Stimulated activated memory B cell treated with anti-CD40 and anti-IgM and Interleukin-4, amounts not matched to agents 10 μg/mL and 1 μg/mL and 100 μg/mL, for 72 hours (primary cell): ENCODE data around the gene DOCK10.
A peak's percentile ranks its signal among the peaks of the same experiment; 100 is the strongest.
"Not testable (repeated sequence)": the region's sequence is repeated elsewhere in the genome, so short reads cannot be mapped to it uniquely, and the experiment has no call there.

ENCODE experiments used
- ATAC-seq: fragments of 150-1000 bp; cut with Tn5 transposase; 2 replicates; pipeline ENCODE4 v1.10.0; 2021
- H3K27ac Mint-ChIP-seq: one replicate; pipeline ENCODE4 v1.8.0; 2022; ENCODE audit warnings: mild to moderate bottlenecking, mixed read lengths
- H3K27me3 Mint-ChIP-seq: one replicate; pipeline ENCODE4 v1.8.0; 2022; ENCODE audit warnings: mixed read lengths
- H3K36me3 Mint-ChIP-seq: one replicate; pipeline ENCODE4 v1.8.0; 2022; ENCODE audit warnings: mixed read lengths
- H3K4me1 Mint-ChIP-seq: one replicate; pipeline ENCODE4 v1.8.0; 2022; ENCODE audit warnings: mixed read lengths
- H3K4me3 Mint-ChIP-seq: one replicate; pipeline ENCODE4 v1.8.0; 2022; ENCODE audit warnings: mild to moderate bottlenecking, moderate library complexity, mixed read lengths
- H3K9me3 Mint-ChIP-seq: one replicate; pipeline ENCODE4 v1.8.0; 2022; ENCODE audit warnings: mixed read lengths

Gene DOCK10

GRCh38 chr2:225064928-225065327 lies 22.7 kb upstream of the DOCK10 start:
- no peaks in the 10 kb centered on the region for H3K4me1 Mint-ChIP-seq
- H3K27ac Mint-ChIP-seq, result no peak overlapping the region
- H3K4me3 Mint-ChIP-seq, result no peak overlapping the region

GRCh38 chr2:225064362-225064761 lies 22.1 kb upstream of the DOCK10 start:
- peaks cover 15% of the 10 kb centered on the region for H3K36me3 Mint-ChIP-seq
- ATAC-seq, result no peak
- H3K27ac Mint-ChIP-seq, result no peak overlapping the region
- H3K27me3 Mint-ChIP-seq, result peaks cover 11% of the 10 kb centered on the region
- no peak overlapping the region for H3K4me3 Mint-ChIP-seq
- H3K4me1 Mint-ChIP-seq, result no peaks in the 10 kb centered on the region
- peaks cover 14% of the 10 kb centered on the region for H3K9me3 Mint-ChIP-seq

More at GRCh38 chr2:225064928-225065327, 22.7 kb upstream of the DOCK10 start:
- no peak for ATAC-seq
- Mint-ChIP-seq H3K27me3 (peaks cover 11% of the 10 kb centered on the region), H3K36me3 (peaks cover 15% of the 10 kb centered on the region), H3K9me3 (peaks cover 14% of the 10 kb centered on the region)

DNA sequence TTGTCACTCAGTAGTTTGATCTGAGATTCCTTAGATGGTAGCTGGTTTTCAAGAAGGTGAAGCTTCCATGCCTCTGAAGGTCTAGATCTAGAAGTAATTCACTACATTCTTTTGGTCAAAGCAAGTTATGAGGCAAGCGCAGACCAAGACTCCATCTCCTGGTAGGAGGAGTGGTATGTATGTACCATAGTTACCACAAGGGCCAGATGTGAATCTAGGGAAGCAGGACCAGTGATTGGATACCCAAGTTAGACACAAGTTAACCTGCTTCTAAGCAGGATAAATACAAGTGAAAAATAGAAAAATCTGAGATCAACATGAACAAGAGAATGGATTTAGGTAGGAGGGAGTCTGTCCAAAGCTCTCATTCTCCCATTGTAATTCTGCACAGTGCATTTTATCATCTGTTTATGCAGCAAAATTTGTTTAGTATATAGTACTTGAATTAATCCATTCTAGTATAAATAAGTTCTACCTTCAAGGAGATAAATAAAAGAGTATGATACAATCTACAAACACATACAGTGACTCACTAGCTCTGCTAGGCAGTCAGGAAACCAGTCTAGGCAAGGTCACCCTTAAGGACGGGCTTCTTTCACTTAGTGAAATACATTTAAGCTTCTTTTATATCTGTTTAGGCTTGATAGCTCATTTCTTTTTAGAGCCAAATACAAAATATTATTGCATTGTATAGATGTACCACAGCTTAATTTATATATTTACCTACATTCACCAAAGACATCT lies 14.2 kb upstream of the DOCK10 start:
- H3K36me3 Mint-ChIP-seq, result no peaks in the 10 kb centered on the region
- ATAC-seq, result no peak
- no peaks in the 10 kb centered on the region for H3K9me3 Mint-ChIP-seq
- no peak overlapping the region for H3K4me3 Mint-ChIP-seq
- H3K27ac Mint-ChIP-seq, result no peak overlapping the region
- no peaks in the 10 kb centered on the region for H3K27me3 Mint-ChIP-seq
- peaks cover under 1% of the 10 kb centered on the region for H3K4me1 Mint-ChIP-seq

DNA sequence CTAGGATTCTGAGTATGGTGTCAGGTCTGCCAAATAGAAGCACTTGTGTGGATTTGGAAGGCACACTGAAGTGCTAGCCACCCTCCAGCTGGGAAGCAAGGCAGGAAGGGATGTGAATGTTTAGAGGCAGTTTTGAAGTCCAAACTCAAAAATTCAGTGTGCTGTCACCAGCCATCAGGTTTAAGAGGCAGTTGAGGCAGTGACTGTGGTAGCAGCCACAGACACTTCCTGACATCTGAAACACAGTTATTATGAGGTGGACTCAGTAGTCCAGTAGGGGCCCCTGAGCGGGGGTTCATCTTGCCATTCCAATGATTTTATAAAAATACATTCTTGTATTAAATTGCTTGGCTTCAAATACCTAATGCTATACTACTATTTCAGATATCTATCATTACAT lies 13.4 kb upstream of the DOCK10 start:
- Mint-ChIP-seq H3K36me3 (no peaks in the 10 kb centered on the region), H3K4me1 (peaks cover 7% of the 10 kb centered on the region), H3K9me3 (no peaks in the 10 kb centered on the region), H3K27me3 (peaks cover 7% of the 10 kb centered on the region), H3K4me3 (no peak overlapping the region), H3K27ac (no peak overlapping the region)
- no peak for ATAC-seq

DNA sequence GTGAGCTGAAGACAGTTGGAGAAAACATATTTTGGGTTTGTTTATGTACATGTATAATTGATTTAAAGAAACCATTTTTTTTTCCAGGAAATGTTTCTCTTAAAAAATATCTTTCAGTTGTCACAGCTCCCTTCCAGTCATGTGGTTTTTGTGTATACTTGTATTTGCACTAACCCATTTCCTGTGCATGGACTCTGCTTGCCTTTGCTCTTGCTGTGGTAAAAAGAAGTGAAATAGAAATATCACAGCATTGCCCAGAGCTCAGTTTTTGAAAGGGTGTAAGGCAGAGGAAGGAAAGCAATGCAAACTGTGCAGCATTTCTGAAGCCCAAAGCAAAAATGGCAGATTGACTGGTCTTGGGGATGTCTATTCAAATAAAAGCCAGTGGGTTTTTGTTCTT lies 10.4 kb upstream of the DOCK10 start:
- ATAC-seq, result no peak
- Mint-ChIP-seq H3K4me3 (no peak overlapping the region), H3K27me3 (peaks cover 15% of the 10 kb centered on the region), H3K36me3 (no peaks in the 10 kb centered on the region), H3K9me3 (no peaks in the 10 kb centered on the region), H3K27ac (no peak overlapping the region), H3K4me1 (peaks cover 7% of the 10 kb centered on the region)

DNA sequence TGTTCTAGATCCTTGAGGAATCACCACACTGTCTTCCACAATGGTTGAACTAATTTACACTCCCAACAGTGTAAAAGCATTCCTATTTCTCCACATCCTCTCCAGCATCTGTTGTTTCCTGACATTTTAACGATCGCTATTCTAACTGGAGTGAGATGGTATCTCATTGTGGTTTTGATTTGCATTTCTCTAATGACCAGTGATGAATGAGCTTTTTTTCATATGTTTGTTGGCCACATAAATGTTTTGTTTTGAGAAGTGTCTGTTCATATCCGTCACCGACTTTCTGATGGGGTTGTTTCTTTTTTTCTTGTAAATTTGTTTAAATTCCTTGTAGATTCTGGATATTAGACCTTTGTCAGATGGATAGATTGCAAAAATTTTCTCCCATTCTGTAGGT lies 5.2 kb upstream of the DOCK10 start:
- ATAC-seq, H3K4me3 Mint-ChIP-seq, H3K9me3 Mint-ChIP-seq, H3K36me3 Mint-ChIP-seq, H3K27ac Mint-ChIP-seq: not testable (repeated sequence)
- H3K27me3 Mint-ChIP-seq, result peaks cover 22% of the 10 kb centered on the region
- peaks cover 31% of the 10 kb centered on the region for H3K4me1 Mint-ChIP-seq

DNA sequence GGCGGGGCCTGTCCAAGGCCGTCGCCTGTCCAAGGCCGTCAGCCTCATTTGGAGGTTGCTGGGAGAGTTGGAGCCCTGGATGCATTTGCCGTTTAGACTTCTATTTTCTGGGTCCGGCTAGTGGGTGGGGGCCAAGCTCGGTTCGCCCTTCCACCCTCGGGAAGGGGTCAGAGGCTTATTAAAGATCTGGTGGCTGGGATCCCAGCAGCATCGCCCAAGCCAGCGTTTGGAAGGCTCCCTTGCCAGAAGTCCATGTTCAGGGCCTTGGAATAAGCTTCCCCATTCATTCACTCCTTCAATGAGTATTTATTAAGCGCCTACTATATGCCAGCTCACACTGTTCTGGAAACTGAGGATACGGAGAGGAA lies 516 bp upstream of the DOCK10 start:
- Mint-ChIP-seq H3K4me1 (peaks cover 60% of the 10 kb centered on the region), H3K27ac (peak overlapping the region; percentile 97), H3K27me3 (peaks cover 7% of the 10 kb centered on the region), H3K9me3 (no peaks in the 10 kb centered on the region), H3K36me3 (peaks cover 24% of the 10 kb centered on the region), H3K4me3 (peak overlapping the region; percentile 85)
- no peak for ATAC-seq

GRCh38 chr2:225041207-225041850 lies 939 bp downstream of the DOCK10 start:
- H3K9me3 Mint-ChIP-seq, result no peaks in the 10 kb centered on the region
- peaks cover 74% of the 10 kb centered on the region for H3K4me1 Mint-ChIP-seq
- peak; percentile 86 for ATAC-seq
- H3K36me3 Mint-ChIP-seq, result peaks cover 29% of the 10 kb centered on the region
- no peaks in the 10 kb centered on the region for H3K27me3 Mint-ChIP-seq
- H3K27ac Mint-ChIP-seq, result peak overlapping the region; percentile 97
- peak overlapping the region; percentile 92 for H3K4me3 Mint-ChIP-seq

DNA sequence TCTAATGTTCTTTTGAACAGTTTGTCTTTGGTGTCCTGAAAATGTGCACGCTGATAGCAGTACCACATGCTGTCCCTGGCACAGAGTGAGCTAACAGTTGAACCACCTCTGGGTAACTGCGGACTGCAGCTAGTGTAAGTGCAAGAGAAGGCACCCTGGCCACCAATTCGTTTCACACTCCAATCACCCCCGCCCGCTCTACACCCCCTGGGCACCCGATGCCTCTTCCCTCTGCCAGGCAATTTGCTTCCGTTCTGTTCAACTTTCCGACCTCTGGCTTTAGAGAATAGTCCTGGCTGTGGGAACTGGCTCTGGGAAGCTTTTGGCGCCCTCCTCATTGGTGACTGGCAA lies 1.4 kb downstream of the DOCK10 start:
- Mint-ChIP-seq H3K36me3 (peaks cover 34% of the 10 kb centered on the region), H3K27ac (peak overlapping the region; percentile 97), H3K27me3 (no peaks in the 10 kb centered on the region), H3K4me3 (peak overlapping the region; percentile 92), H3K4me1 (peaks cover 74% of the 10 kb centered on the region), H3K9me3 (no peaks in the 10 kb centered on the region)
- peak; percentile 34 for ATAC-seq

DNA sequence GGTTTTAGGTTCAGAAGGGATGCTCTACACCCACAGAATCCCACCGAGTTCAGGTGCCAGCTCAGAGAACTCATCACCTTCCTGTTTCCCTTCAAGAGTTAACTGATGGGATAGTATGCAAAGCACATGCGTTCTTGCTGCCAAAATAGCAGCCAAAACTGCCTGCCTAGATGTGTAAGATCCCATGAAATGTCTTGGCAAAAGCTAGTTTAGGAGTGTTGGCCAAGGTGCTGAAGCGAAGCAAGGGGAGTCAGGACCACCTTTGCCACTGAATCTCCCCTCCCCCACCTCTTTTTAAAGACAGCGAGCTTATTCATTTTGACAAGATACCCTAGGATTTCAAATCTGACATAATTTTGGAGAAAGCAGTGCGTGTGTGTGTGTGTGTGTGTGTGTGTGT lies 2.1 kb downstream of the DOCK10 start:
- ATAC-seq, result no peak
- Mint-ChIP-seq H3K27me3 (no peaks in the 10 kb centered on the region), H3K4me3 (peak overlapping the region; percentile 92), H3K9me3 (no peaks in the 10 kb centered on the region), H3K4me1 (peaks cover 76% of the 10 kb centered on the region), H3K27ac (peak overlapping the region; percentile 97), H3K36me3 (peaks cover 38% of the 10 kb centered on the region)

DNA sequence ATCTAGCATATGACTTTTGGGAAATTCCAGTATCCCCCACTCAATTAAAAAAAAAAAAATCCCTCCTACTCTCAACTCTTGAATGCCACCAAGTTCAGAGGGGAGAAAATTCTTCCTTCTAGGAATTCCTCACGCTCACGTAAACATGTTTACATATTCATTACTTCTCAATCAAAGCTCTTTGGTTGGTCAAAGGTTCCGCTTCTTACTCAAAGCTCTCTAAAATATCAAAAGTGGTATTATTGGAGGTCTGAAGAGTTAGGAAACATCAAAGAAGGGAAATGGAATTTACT lies 4.1 kb downstream of the DOCK10 start:
- H3K9me3 Mint-ChIP-seq, result no peaks in the 10 kb centered on the region
- ATAC-seq, result no peak
- peaks cover 57% of the 10 kb centered on the region for H3K36me3 Mint-ChIP-seq
- peaks cover 82% of the 10 kb centered on the region for H3K4me1 Mint-ChIP-seq
- H3K27me3 Mint-ChIP-seq, result no peaks in the 10 kb centered on the region
- peak overlapping the region; percentile 97 for H3K27ac Mint-ChIP-seq
- H3K4me3 Mint-ChIP-seq, result peak overlapping the region; percentile 92

DNA sequence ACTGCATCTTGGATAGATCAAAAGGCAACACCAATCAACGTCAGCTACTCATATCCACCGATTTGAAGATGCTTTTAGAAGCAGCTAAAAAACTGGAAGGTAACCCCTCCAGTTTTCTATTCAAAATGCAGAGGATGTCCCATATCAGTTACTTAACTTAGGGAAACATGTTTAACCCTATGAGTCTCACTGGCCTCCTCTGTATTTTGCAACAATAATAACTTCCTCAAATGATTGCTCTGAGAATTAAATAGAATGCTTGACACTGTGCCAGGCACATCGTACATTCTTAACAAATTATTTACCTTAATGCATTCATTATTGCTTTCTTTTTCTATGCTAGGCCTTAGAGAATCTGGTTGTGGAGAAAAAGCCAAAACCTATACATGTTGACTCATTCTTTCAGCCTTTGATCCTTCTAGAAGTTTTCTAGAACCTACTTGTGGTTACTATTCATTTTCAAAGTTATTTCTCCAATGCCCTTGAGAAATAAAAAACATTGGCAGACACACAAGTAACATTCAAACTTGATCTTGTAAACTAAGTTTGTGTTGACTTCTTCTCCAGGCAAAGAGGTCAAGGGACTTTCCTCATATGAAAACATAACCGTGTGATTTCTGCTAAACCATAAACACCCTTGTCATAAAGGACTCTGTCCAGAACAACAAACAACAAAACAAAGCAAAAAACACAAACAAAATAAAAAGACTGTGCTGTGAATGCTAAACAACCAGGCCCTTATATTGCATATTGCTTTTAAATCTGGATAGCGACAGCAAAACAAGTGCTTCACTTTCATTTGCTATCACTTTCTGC lies 4.6 kb downstream of the DOCK10 start:
- Mint-ChIP-seq H3K4me3 (peak overlapping the region; percentile 92), H3K36me3 (peaks cover 59% of the 10 kb centered on the region), H3K4me1 (peaks cover 77% of the 10 kb centered on the region), H3K27ac (peak overlapping the region; percentile 97), H3K27me3 (no peaks in the 10 kb centered on the region), H3K9me3 (no peaks in the 10 kb centered on the region)
- no peak for ATAC-seq

DNA sequence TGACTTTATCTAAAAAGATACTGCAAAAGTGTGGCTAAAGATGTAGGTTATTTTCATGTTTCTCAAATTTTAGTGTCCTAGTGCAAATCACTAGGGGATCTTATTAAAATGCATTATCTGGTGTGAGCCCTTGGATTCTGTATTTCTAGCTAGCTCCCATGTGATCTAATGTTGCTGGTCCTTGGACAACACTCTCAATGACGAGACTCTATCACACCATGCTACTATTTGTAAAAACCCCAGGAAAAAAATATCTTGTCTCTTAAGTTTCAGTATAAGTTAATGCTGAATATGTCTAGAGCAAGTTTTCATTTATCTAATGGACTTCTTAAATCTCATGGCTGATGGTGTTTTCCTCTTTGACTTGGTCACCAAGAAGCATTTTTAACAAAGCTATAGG lies 5.8 kb downstream of the DOCK10 start:
- no peak for ATAC-seq
- peak overlapping the region; percentile 97 for H3K27ac Mint-ChIP-seq
- H3K36me3 Mint-ChIP-seq, result peaks cover 61% of the 10 kb centered on the region
- H3K4me3 Mint-ChIP-seq, result no peak overlapping the region
- H3K27me3 Mint-ChIP-seq, result no peaks in the 10 kb centered on the region
- H3K9me3 Mint-ChIP-seq, result no peaks in the 10 kb centered on the region
- peaks cover 85% of the 10 kb centered on the region for H3K4me1 Mint-ChIP-seq

DNA sequence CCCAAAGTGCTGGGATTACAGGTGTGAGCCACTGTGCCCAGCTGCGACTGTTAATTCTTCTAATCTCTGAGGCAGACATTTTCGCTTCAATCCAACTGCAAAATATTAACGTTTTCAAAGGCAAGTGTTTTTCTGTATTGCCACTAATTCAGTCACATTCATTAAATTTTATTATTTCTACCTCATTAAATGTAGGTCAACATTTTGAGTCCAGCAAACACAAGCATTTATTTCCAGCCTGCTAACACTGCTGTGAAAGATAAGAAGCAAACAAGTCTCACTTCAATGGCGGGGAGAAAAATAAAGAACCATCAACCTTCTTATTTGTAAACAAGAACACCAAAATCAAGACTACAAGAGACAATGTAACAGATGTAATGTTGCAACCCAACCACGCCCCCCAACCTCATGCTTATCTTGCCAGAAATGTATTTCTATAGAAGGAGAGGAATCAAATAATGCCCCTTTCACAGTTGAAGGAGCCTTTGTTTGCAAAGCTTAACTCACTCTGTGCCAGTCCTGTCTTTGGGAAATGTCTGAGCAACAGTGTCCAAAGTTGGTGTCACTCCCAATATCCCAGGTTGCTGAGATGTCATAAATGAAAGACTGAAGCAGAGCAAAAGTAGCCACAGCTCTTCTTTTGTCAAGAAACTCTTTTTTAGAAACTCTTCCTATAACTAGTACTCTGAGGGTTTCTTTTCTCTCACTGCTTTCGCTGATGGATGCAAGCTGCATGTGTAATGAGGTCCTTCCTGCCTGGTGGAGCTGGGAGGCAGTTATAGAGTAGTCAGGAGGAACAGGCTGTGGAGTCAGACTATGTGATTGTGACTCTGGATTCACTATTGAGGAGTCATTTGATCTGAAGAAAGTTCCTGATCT lies 8.6 kb downstream of the DOCK10 start:
- no peak for ATAC-seq
- Mint-ChIP-seq H3K27ac (peak overlapping the region; percentile 18), H3K9me3 (no peaks in the 10 kb centered on the region)

DNA sequence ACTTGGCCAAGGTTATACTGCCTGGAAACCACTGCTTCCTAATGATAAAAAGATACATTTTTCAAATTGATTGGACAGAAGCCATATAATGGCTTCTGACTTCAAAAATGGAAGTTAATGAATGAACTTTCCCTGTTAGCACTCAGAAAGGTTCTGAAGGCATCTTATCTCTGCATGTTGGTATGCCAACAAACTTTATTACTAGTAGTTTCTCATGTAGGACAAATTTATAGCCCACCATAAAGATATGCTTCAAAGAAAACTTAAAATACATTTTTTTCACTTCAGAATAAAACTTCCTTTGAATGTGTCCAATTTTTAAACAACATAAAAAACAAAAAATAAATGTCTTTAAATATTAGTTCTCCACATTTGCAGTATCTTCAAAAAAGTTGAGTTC lies 10.0 kb downstream of the DOCK10 start:
- ATAC-seq, result no peak
- Mint-ChIP-seq H3K9me3 (no peaks in the 10 kb centered on the region), H3K4me1 (peaks cover 59% of the 10 kb centered on the region), H3K27me3 (no peaks in the 10 kb centered on the region), H3K4me3 (no peak overlapping the region), H3K36me3 (peaks cover 60% of the 10 kb centered on the region), H3K27ac (no peak overlapping the region)

More for the DNA sequence above, 8.6 kb downstream of the DOCK10 start:
- no peak overlapping the region for H3K4me3 Mint-ChIP-seq
- peaks cover 52% of the 10 kb centered on the region for H3K36me3 Mint-ChIP-seq
- no peaks in the 10 kb centered on the region for H3K27me3 Mint-ChIP-seq
- H3K4me1 Mint-ChIP-seq, result peaks cover 64% of the 10 kb centered on the region
